GM23338 (cell line): ENCODE measurements around the gene CDK5R2.

Experiments
- CREB1 ChIP-seq: fragments of 250-450 bp; sonication (Bioruptor Pico); IDR thresholded peaks from 2 replicates; pipeline ENCODE4 v1.5.0; 2020; ENCODE audit warnings: low read depth, mild to moderate bottlenecking, moderate library complexity
- EZH2 ChIP-seq: fragments of 200-600 bp; sonication (generic); IDR thresholded peaks from one replicate; pipeline ENCODE4 v1.8.0; 2017; ENCODE audit warnings: antibody characterized with exemption, mild to moderate bottlenecking, low read depth; ENCODE audit not compliant: unreplicated experiment
- EZH2phosphoT487 ChIP-seq: fragments of 200-600 bp; sonication (generic); IDR thresholded peaks from one replicate; pipeline ENCODE4 v1.8.1; 2018; ENCODE audit warnings: antibody characterized with exemption; ENCODE audit not compliant: unreplicated experiment
- POLR2AphosphoS5 ChIP-seq: IDR thresholded peaks from 2 replicates; pipeline ENCODE4 v1.6.1; 2016; ENCODE audit warnings: antibody characterized with exemption, low read depth
- TF ChIP-seq, protein P1 (sequence below), 2 experiments: fragments of 200-600 bp in 1 of 2; sonication (generic) in 1 of 2; conservative IDR thresholded peaks; 2 replicates each; pipeline versions ENCODE4 v1.5.1 to v1.6.1; 2016 to 2017; ENCODE audit warnings: antibody characterized with exemption in 2 of 2, low read depth in 2 of 2, mild to moderate bottlenecking in 2 of 2, moderate library complexity in 1 of 2

GRCh38 chr2:218979846-218980734, 20.6 kb downstream of the CDK5R2 start:
- TF ChIP-seq, protein P1, sequence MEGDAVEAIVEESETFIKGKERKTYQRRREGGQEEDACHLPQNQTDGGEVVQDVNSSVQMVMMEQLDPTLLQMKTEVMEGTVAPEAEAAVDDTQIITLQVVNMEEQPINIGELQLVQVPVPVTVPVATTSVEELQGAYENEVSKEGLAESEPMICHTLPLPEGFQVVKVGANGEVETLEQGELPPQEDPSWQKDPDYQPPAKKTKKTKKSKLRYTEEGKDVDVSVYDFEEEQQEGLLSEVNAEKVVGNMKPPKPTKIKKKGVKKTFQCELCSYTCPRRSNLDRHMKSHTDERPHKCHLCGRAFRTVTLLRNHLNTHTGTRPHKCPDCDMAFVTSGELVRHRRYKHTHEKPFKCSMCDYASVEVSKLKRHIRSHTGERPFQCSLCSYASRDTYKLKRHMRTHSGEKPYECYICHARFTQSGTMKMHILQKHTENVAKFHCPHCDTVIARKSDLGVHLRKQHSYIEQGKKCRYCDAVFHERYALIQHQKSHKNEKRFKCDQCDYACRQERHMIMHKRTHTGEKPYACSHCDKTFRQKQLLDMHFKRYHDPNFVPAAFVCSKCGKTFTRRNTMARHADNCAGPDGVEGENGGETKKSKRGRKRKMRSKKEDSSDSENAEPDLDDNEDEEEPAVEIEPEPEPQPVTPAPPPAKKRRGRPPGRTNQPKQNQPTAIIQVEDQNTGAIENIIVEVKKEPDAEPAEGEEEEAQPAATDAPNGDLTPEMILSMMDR (conservative IDR thresholded peaks at IDR 0.05; ENCODE audit: low read depth in 2 of 2) = peak; percentile 97 to 98
- TF ChIP-seq POLR2AphosphoS5 (no peak), CREB1 (CRISPR knock-in tag) (no peak), EZH2phosphoT487 (peak; percentile 67), EZH2 (peak; percentile 80)
